ENCODE data around the gene NLGN4X. TPM values are rescaled to one million over a fixed set of nuclear protein-coding genes. Genes with fewer than 3 reads are reported as not detected.

NLGN4X gene
- total RNA-seq, 2 experiments from 2014 or later: 0.08 to 0.11 TPM

DNA sequence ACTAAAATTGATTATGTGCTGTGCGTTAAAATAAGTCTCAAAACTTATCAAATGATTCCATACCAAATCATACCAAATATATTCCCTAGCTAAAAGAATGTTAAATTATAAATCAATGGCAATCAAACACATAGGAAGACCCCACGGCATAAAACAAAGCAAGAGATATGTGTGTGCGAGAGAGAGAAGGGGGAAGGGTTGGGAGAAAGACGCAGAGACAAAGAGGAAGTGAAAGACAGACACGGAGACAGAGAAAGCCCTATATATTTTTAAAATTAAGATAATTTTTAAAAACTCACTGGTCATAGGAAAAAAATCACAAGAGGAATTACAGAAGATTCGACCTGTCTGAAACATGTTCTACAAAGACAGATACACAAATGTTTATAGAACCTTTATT is 371.4 kb downstream of the NLGN4X start:
- Histone ChIP-seq H3K27ac (ENCODE audit: low read depth in 1 of 2, low read length in 2 of 2) (no peak overlapping the region), H3K9me3 (ENCODE audit: control insufficient read depth in 1 of 2, insufficient read depth in 1 of 2, low read length in 2 of 2) (no peaks in the 10 kb centered on the region), H3K4me3 (ENCODE audit: low read length) (no peak overlapping the region), H3K4me1 (ENCODE audit: insufficient read depth, low read length) (no peaks in the 10 kb centered on the region), H3K36me3 (ENCODE audit: insufficient read depth, low read length) (no peaks in the 10 kb centered on the region), H3K27me3 (ENCODE audit: control insufficient read depth in 1 of 2, insufficient read depth in 2 of 2, low read length in 2 of 2) (no peaks in the 10 kb centered on the region)
- H3K4me3 Mint-ChIP-seq: no peak overlapping the region
- intact Hi-C loops (cut with DNase I, micrococcal nuclease): no loop called here
- no peak overlapping the region for H3K27ac Mint-ChIP-seq
- no peaks in the 10 kb centered on the region for H3K9me3 Mint-ChIP-seq
- H3K4me1 Mint-ChIP-seq (ENCODE audit: low read depth): no peaks in the 10 kb centered on the region
- CTCF ChIA-PET: no interaction called here
- H3K36me3 Mint-ChIP-seq (ENCODE audit: low read depth): no peaks in the 10 kb centered on the region
- POLR2A ChIA-PET: no interaction called here
- H3K27me3 Mint-ChIP-seq: no peaks in the 10 kb centered on the region
- TF ChIP-seq, protein P1, sequence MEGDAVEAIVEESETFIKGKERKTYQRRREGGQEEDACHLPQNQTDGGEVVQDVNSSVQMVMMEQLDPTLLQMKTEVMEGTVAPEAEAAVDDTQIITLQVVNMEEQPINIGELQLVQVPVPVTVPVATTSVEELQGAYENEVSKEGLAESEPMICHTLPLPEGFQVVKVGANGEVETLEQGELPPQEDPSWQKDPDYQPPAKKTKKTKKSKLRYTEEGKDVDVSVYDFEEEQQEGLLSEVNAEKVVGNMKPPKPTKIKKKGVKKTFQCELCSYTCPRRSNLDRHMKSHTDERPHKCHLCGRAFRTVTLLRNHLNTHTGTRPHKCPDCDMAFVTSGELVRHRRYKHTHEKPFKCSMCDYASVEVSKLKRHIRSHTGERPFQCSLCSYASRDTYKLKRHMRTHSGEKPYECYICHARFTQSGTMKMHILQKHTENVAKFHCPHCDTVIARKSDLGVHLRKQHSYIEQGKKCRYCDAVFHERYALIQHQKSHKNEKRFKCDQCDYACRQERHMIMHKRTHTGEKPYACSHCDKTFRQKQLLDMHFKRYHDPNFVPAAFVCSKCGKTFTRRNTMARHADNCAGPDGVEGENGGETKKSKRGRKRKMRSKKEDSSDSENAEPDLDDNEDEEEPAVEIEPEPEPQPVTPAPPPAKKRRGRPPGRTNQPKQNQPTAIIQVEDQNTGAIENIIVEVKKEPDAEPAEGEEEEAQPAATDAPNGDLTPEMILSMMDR (IDR thresholded peaks at IDR 0.05): no peak
- DNase-seq (no peak), ATAC-seq (ENCODE audit: poor library complexity) (no peak)

GRCh38 chrX:5852941-5853340 is 375.7 kb downstream of the NLGN4X start:
- Mint-ChIP-seq H3K27me3 (no peaks in the 10 kb centered on the region), H3K4me3 (no peak overlapping the region), H3K36me3 (ENCODE audit: low read depth) (no peaks in the 10 kb centered on the region), H3K4me1 (ENCODE audit: low read depth) (no peaks in the 10 kb centered on the region), H3K9me3 (no peaks in the 10 kb centered on the region), H3K27ac (no peak overlapping the region)
- no peak for ATAC-seq (ENCODE audit: poor library complexity)
- intact Hi-C loops (cut with DNase I, micrococcal nuclease): no loop called here
- TF ChIP-seq, protein P1 (IDR thresholded peaks at IDR 0.05): no peak
- Histone ChIP-seq H3K36me3 (ENCODE audit: insufficient read depth, low read length) (no peaks in the 10 kb centered on the region), H3K4me1 (ENCODE audit: insufficient read depth, low read length) (no peaks in the 10 kb centered on the region), H3K9me3 (ENCODE audit: control insufficient read depth in 1 of 2, insufficient read depth in 1 of 2, low read length in 2 of 2) (no peaks in the 10 kb centered on the region), H3K27ac (ENCODE audit: low read depth in 1 of 2, low read length in 2 of 2) (no peak overlapping the region), H3K27me3 (ENCODE audit: control insufficient read depth in 1 of 2, insufficient read depth in 2 of 2, low read length in 2 of 2) (no peaks in the 10 kb centered on the region), H3K4me3 (ENCODE audit: low read length) (no peak overlapping the region)
- CTCF ChIA-PET: no interaction called here
- POLR2A ChIA-PET: no interaction called here
- no peak for DNase-seq

DNA sequence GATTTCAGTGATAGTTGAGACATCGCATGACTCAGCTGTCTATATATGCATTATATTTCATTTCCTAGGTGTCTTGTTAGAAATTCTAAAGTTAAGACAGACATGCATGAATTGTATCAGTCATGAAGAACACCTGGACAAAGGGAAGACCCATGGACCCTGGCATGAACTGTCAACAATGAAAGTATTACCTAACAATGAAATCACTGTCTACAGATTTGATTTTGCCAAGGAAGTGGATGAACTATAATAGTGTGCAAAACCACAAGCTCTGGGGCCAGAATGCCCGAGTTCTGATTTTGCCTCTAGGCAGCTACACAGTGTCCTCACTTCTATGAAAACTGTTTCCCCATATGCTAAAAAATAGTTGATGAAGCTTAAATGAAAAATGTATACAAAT is 386.1 kb downstream of the NLGN4X start:
- CTCF ChIA-PET: no interaction called here
- Mint-ChIP-seq H3K27ac (no peak overlapping the region), H3K4me3 (no peak overlapping the region), H3K9me3 (no peaks in the 10 kb centered on the region), H3K27me3 (no peaks in the 10 kb centered on the region), H3K36me3 (ENCODE audit: low read depth) (no peaks in the 10 kb centered on the region), H3K4me1 (ENCODE audit: low read depth) (no peaks in the 10 kb centered on the region)
- H3K4me3 ChIP-seq (ENCODE audit: low read length): no peak overlapping the region
- no peak overlapping the region for H3K27ac ChIP-seq (ENCODE audit: low read depth in 1 of 2, low read length in 2 of 2)
- no peaks in the 10 kb centered on the region for H3K9me3 ChIP-seq (ENCODE audit: control insufficient read depth in 1 of 2, insufficient read depth in 1 of 2, low read length in 2 of 2)
- no peaks in the 10 kb centered on the region for H3K27me3 ChIP-seq (ENCODE audit: control insufficient read depth in 1 of 2, insufficient read depth in 2 of 2, low read length in 2 of 2)
- H3K4me1 ChIP-seq (ENCODE audit: insufficient read depth, low read length): no peaks in the 10 kb centered on the region
- no peaks in the 10 kb centered on the region for H3K36me3 ChIP-seq (ENCODE audit: insufficient read depth, low read length)
- DNase-seq: no peak
- ATAC-seq (ENCODE audit: poor library complexity): no peak
- TF ChIP-seq, protein P1 (IDR thresholded peaks at IDR 0.05): no peak
- POLR2A ChIA-PET: no interaction called here
- intact Hi-C loops (cut with DNase I, micrococcal nuclease): no loop called here
